Measurements from ENCODE around the gene PSMD5. TPM values are rescaled to one million over a fixed set of nuclear protein-coding genes. Genes with fewer than 3 reads are reported as not detected.

Gene PSMD5
- total RNA-seq, 1 experiment from 2014 or later: 86.4 TPM

GRCh38 chr9:120872791-120873502 is 30.2 kb upstream of the PSMD5 start:
- Histone ChIP-seq H3K36me3 (ENCODE audit: low read depth) (no peaks in the 10 kb centered on the region), H3K4me2 (peak overlapping the region; percentile 97), H3K27me3 (ENCODE audit: insufficient read depth, low read depth) (no peaks in the 10 kb centered on the region), H3K79me2 (ENCODE audit: low read depth) (peaks cover 22% of the 10 kb centered on the region), H4K20me1 (ENCODE audit: insufficient read depth) (no peaks in the 10 kb centered on the region), H3F3A (ENCODE audit: insufficient read depth, low read depth) (peaks cover 45% of the 10 kb centered on the region), H3K4me3 (no peak overlapping the region), H3K4me1 (replicated peaks; ENCODE audit: insufficient read depth) (peaks cover 45% of the 10 kb centered on the region), H2AFZ (no peak overlapping the region), H3K27ac (0 out of 2 replicates have a peak overlapping the region, but pooled peaks have one; percentile 21), H3K9me3 (ENCODE audit: insufficient read depth, low read depth) (no peaks in the 10 kb centered on the region), H3K9me2 (ENCODE audit: insufficient read depth) (no peaks in the 10 kb centered on the region)
- intact Hi-C loops (cut with micrococcal nuclease; ENCODE audit: unreplicated experiment): loop anchor here (1.0 kb wide), 1 partner anchor 30 kb away; no protein-coding TSS in a partner anchor
- no peak for DNase-seq
- BruUV-seq (replicated peaks): no TSS peak
- ChIA-PET POLR2A (ENCODE audit: unreplicated experiment) (interaction anchor here (0.7 to 0.8 kb wide), 2 partner anchors 10 to 79 kb away, joined by 3 to 5 read pairs; no protein-coding TSS in a partner anchor), CTCF (interaction anchor here (0.6 to 1.1 kb wide), 4 partner anchors 17 to 292 kb away, joined by 3 to 15 read pairs (median 5); no protein-coding TSS in a partner anchor)
- no peak for TF ChIP-seq EZH2 (IDR thresholded peaks at IDR 0.05; ENCODE audit: low read depth)
- TF ChIP-seq CTCF (conservative IDR thresholded peaks at IDR 0.05): no peak

- ChIA-PET CTCF (interaction anchor here (0.6 kb wide), 1 partner anchor 190 kb away, joined by 3 read pairs; no protein-coding TSS in a partner anchor), POLR2A (ENCODE audit: unreplicated experiment) (no interaction called here)
- Histone ChIP-seq H3K4me2 (no peak overlapping the region), H3K4me1 (replicated peaks; ENCODE audit: insufficient read depth) (peaks cover 35% of the 10 kb centered on the region), H3K27me3 (ENCODE audit: insufficient read depth, low read depth) (no peaks in the 10 kb centered on the region), H3K27ac (no peak overlapping the region), H3K9me3 (ENCODE audit: insufficient read depth, low read depth) (no peaks in the 10 kb centered on the region), H3K4me3 (no peak overlapping the region), H2AFZ (no peak overlapping the region), H4K20me1 (ENCODE audit: insufficient read depth) (no peaks in the 10 kb centered on the region), H3K36me3 (ENCODE audit: low read depth) (no peaks in the 10 kb centered on the region), H3K9me2 (ENCODE audit: insufficient read depth) (no peaks in the 10 kb centered on the region), H3K79me2 (ENCODE audit: low read depth) (peaks cover 14% of the 10 kb centered on the region), H3F3A (ENCODE audit: insufficient read depth, low read depth) (peaks cover 22% of the 10 kb centered on the region)
- intact Hi-C loops (cut with micrococcal nuclease; ENCODE audit: unreplicated experiment): no loop called here
- no peak for DNase-seq
- TF ChIP-seq EZH2 (IDR thresholded peaks at IDR 0.05; ENCODE audit: low read depth) (no peak), CTCF (conservative IDR thresholded peaks at IDR 0.05) (no peak)
- BruUV-seq (replicated peaks): no TSS peak
Measured at GRCh38 chr9:120870206-120870605, 27.5 kb upstream of the PSMD5 start.

- POLR2A ChIA-PET (ENCODE audit: unreplicated experiment): no interaction called here
- CTCF ChIA-PET: no interaction called here
- no peaks in the 10 kb centered on the region for H3K27me3 ChIP-seq (ENCODE audit: insufficient read depth, low read depth)
- no peaks in the 10 kb centered on the region for H3K9me3 ChIP-seq (ENCODE audit: insufficient read depth, low read depth)
- intact Hi-C loops (cut with micrococcal nuclease; ENCODE audit: unreplicated experiment): loop anchor here (2.0 to 5.0 kb wide), 3 partner anchors 27 to 77 kb away; partner anchors contain the start of genes FBXW2 and PSMD5
- H3K4me1 ChIP-seq (replicated peaks; ENCODE audit: insufficient read depth): peaks cover 30% of the 10 kb centered on the region
- no peak overlapping the region for H3K27ac ChIP-seq
- H3K4me3 ChIP-seq: no peak overlapping the region
- no peak overlapping the region for H3K4me2 ChIP-seq
- DNase-seq: no peak
- no peaks in the 10 kb centered on the region for H3K36me3 ChIP-seq (ENCODE audit: low read depth)
- TF ChIP-seq CTCF (conservative IDR thresholded peaks at IDR 0.05) (no peak), EZH2 (IDR thresholded peaks at IDR 0.05; ENCODE audit: low read depth) (no peak)
- no peak overlapping the region for H2AFZ ChIP-seq
- peaks cover 9% of the 10 kb centered on the region for H3K79me2 ChIP-seq (ENCODE audit: low read depth)
- peaks cover 21% of the 10 kb centered on the region for H3F3A ChIP-seq (ENCODE audit: insufficient read depth, low read depth)
- H4K20me1 ChIP-seq (ENCODE audit: insufficient read depth): no peaks in the 10 kb centered on the region
- BruUV-seq (replicated peaks): no TSS peak
- H3K9me2 ChIP-seq (ENCODE audit: insufficient read depth): no peaks in the 10 kb centered on the region
Measured at GRCh38 chr9:120869726-120870125, 27.0 kb upstream of the PSMD5 start.

All from PC-9 (cell line).